SHP77 (cell line): Measurements from ENCODE around the gene PRL.

Source experiments
- DNase-seq, 2 experiments: peaks; one replicate each; lab custom pipeline; 2025; lab: John Stamatoyannopoulos, UW

Gene PRL

GRCh38 chr6:22296936-22297335 is at the start of gene PRL:
Gene PRL (minus strand): TSS chr6:22297036. CDS start chr6:22296982, 54 bp downstream.
- no peak for DNase-seq

DNA sequence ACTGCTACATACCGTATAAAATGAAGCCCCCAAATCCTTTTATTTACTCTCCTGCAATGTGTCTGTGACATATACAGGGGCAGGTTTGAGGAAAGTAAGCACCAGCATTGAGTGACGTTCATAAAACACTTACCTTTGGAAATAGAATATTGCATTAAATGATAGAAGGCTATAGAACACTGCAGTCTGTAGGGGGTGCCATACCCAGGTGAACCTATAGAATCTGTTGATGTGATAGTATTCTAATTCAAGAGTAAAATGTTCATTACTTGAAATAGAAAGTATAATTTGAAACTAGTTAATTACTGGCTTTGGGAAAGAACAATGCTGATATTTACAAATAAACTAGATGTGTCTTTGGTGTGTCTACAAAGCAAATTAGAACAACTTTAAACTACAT is 47.0 kb upstream of the PRL start:
- no peak for DNase-seq

DNA sequence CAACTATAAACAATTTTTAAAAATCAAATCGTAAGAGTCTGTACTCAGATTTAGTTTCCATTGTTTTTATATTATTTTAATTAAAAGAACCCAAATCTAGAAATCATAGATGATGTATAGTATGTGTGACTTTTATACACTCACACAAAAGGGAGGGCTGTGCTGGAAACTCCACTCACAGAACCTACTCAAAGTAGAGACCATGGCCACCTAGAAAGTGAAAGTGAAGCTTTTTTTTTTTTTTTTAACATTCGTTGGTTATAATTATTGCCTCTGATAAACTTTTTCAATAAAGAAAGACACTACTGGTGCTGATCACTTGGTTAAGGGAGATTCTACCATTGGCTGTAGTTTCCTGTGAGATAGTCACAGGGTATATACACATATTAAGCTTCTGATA is 37.9 kb upstream of the PRL start:
- no peak for DNase-seq

GRCh38 chr6:22333802-22334201 is 37.0 kb upstream of the PRL start:
- DNase-seq, result no peak

- DNase-seq, result no peak
Measured at GRCh38 chr6:22332711-22333110, 35.9 kb upstream of the PRL start.

- DNase-seq, result no peak
Measured at GRCh38 chr6:22332216-22332615, 35.4 kb upstream of the PRL start.

DNA sequence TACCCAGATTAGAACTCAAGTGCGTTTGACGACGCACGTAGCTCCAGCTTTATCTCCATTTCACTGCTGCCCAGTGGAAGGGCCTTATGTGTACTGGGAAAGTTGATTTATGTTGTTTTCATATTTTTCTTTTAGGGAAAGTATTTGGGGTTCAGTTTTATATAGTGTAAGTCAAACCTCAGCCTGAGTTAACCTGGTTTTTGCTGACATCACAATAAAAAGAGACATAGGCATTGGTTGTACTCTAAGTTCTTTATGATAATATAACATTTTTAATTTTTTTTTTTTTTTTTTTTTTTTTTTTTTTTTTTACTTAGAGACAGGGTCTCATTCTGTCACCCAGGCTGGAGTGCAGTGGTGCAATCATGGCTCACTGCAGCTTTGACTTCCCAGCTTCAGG is 34.1 kb upstream of the PRL start:
- DNase-seq, result no peak

GRCh38 chr6:22328474-22328873 is 31.6 kb upstream of the PRL start:
- DNase-seq, result no peak

GRCh38 chr6:22327881-22328280 is 31.0 kb upstream of the PRL start:
- no peak for DNase-seq

DNA sequence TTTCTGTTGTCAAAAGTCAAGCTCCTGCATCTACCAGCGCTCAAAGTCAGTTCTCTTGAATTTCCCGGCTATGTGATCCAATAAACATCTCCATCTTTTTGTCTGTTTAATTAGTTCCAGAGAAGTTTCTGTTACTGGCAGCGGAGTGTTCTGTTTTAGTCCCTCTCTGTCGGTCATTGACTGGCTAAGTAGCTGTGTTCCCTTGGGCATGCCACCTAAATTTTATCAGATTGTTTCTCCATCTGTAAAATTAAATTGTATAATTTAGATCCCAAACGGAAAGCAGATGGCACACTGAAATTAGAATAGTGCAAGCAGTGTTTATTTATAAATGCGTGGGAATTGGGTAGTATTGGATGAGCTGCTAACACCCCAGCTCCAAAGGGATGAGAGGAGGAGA is 29.7 kb upstream of the PRL start:
- DNase-seq, result no peak

GRCh38 chr6:22325481-22325880 is 28.6 kb upstream of the PRL start:
- DNase-seq, result no peak

DNA sequence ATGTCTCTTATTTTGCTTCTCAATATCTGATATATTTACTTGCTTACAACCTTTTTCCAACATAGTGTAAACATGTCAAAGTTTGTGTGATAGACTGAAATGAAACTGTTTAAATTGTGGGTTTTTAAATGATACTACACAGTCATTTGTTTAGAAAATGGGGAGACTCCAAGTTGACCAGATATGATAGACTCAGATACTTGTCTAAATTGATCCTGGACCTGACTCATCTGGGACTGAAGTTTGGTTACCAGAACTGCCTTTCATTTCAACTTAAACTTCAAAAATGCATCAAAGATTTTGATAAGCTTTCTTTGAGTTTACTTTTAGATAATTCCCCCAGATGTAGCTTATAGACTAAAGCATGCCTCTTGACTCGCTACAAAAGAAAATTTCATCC is 27.0 kb upstream of the PRL start:
- DNase-seq, result no peak

DNA sequence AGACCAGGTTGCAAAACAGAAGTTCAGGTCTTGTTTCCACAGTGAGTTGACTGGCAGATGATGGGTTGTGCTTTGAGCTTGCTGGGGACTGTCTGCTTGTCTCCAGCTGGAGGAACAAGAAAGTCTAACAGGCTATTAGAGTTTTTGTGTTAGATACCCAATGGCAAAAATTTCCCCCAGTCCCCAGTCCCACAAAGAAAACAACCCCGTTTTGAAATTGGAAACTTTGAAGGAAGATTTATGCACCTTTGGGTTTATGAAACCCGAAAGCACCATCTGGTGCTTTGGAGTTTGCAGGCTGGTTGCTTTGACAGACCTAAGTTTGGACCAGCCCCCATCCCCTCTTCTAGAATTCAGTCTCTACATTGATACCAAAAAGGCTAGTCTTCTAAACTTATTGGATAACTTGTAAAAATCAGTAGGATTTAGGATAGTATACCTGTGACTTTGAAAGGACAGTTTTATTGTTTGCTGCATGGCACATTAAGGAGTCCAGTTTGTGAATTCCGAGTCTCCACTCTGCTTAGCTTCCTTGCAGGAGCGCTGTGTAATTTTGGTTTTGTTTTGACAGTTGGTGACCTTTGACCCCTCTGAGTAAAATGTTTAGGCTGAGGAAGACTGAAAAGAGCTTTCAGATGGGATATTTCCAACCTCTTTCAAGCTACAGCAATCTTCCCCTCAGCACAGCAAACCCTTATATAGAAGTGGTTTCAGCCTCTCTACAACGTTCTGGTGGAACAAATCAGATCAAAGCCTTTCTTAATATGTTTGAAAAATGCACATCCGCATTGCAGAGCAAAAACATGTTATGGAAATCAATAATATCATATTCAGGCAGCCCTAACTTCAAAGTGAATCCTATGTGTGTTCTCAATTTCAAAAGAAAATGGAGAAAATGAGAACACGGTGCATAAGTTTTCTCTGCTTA is 25.5 kb upstream of the PRL start:
- no peak for DNase-seq

- DNase-seq, result no peak
Measured at GRCh38 chr6:22320750-22321149, 23.9 kb upstream of the PRL start.

DNA sequence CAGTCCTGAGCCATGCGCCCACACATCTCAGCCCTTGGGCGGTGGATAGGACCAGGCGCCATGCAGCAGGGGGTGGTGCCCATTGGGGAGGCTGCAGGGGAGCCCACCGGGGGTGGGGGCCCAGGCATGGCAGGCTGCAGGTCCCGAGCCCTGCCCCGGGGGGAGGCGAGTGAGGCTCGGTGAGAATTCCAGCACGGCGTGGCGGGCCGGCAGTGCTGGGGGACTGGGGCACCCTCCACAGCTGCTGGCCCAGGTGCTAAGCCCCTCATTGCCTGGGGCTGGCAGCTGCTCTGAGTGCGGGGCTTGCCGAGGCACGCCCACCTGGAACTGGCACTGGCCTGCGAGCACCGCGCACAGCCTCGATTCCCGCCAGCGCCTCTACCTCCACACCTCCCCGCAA is 21.6 kb upstream of the PRL start:
- no peak for DNase-seq

DNA sequence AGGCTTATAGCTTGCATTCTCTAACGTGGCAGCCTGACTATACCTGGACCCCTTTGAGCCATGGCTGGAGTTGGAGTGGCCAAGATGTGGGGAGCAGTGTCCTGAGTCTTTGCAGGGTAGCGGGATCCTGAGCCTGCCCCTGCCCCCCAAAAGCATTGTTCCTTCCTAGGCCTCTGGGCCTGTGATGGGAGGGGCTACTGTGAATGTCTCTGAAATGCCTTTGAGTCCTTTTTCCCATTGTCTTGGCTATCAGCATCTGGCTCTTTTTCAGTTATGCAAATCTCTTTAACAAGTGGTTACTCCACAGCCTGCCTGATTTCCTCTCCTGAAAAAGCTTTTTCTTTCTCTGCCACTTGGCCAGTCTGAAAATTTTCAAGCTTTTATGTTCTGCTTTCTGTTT is 17.0 kb upstream of the PRL start:
- DNase-seq, result no peak

DNA sequence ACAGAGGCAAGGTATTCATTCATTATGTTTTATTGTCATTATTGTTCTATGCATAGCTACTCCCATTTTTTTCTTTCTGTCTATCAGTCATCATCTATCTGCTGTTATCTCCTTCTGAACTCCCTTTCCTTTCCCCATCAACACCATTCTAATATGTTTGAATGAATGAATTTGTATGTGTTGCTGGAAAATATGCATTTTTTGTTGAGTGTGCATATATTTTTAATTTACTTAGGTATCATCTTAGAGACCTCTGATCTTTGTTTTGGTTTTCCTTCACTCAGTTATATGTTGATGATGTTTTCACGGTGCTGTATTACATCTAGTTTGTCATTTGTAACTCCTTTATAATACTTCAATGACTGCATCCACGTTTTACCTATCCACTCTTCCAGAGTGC is 12.1 kb upstream of the PRL start:
- DNase-seq, result no peak

DNA sequence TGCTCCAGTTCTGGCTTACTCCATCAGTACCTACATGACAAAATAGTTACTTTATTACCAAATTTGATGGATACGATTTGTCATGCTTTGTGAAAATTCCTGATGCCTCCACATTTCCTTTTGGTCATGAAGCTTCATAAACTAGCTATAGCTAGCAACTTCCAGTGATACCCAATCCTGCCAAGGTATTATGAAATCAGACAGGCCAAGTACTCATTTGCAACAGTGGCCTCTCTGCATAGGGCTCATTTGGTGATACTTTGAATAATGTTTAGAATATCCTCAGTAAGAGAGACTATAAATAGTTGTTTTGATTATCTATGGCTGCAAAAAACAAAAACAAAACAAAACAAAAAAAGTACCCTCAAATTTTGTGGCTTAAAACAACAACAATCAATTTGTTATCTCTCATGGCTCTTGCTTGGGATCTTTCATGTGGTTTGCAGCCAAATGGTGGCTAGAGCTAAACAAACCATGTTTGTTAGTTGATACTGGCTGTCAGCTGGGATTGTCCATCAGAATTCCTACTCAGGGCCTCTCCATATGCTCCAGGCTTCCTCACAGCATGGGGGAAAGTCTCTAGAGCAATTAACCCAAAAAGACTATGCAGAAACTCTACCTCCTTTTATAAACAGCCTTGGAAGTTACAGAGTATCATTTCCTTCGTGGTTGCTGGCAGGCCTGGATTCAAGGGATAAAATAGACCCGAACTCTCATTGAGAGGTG is 10.1 kb upstream of the PRL start:
- no peak for DNase-seq

DNA sequence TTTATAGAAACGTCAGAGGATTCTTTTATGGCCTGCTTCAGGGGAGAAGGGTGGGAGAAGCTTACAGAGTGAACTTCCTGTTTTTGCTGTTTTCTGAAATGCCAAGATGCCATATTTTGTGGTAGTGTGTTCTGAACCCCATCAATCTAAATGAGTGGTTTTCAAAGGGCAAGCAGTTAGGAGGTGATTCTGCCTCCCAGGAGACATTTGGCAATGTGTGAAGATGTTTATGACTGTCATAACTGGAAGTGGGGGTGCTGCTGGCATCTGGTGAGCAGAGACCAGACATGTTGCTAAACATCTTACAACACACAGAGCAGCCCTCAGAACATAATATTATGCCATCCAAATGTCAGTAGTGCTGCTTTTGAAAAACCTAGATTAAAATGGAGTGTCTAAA is 6.0 kb upstream of the PRL start:
- DNase-seq, result no peak

- DNase-seq, result no peak
Measured at GRCh38 chr6:22300273-22300998, 3.6 kb upstream of the PRL start.

DNA sequence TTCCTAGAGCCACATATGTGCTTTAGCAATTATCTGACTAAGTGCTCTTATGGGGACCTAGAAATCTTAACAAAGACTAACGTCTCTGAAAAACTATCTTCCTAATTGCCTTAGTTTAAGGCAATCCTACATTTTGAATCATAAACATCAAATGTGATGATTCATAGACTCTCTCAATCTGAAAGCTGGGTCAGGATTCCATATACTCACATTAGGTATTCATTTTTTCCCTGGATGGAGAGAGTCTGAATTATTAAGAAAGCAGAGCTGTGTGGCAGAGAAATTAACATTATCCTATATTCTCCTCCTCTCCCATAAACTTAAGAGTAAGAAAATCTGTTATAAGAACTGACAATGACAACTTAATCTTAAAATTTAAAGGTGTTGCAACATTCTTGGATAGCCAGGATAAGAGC is 1.6 kb upstream of the PRL start:
- DNase-seq, result no peak

DNA sequence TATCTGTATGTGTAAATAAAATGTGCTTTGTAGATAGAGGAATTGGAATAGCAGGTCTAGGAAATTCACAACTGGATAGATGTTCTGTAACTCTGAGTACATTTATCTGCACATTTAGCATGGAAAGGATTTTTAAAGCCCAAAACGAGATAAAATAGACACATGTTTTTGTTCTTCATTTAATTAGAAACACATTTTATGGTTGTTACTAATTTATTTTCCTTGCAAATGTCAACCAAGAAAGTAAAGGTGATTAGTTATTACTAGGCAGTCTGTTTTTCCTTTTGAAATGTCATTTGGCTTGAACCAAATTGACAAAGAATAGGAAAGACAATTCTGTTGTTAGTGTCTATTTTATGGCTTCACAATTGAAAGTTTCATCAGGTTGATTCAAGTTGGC is 769 bp downstream of the PRL start:
- DNase-seq, result no peak

- DNase-seq, result peak in 1 of 2 experiments; percentile 14
Measured at GRCh38 chr6:22295145-22295544, 1.7 kb downstream of the PRL start.
